ENCODE data around the gene KCNJ12.
"Not testable (repeated sequence)": the region's sequence is repeated elsewhere in the genome, so short reads cannot be mapped to it uniquely, and the experiment has no call there.

DNA sequence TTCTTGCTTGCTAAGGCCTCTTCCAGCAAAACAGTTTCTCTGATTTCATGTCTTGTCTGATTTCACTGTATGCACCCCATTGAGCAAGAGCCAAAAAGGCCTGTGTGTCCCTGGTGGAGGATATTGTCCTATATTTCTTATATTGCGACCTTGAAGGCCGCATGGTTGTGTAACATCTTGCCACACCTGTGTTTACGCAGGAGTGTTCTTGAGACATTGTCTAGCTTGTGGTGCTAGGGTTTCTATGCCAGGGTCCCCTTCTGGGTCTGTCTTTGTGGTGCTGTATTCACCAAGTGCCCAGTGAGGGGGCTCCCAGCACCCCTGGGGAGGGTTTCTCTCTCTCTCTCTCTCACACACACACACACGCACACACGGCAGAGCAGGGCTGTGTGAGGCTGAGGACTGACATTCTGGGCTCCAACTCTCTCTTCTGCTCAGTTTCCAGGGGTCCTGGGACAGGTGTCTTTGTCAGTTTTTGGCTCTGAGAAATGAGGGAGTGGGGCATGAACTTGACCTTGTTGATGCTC is 35.6 kb downstream of the KCNJ12 start:
- TF ChIP-seq, protein P1, sequence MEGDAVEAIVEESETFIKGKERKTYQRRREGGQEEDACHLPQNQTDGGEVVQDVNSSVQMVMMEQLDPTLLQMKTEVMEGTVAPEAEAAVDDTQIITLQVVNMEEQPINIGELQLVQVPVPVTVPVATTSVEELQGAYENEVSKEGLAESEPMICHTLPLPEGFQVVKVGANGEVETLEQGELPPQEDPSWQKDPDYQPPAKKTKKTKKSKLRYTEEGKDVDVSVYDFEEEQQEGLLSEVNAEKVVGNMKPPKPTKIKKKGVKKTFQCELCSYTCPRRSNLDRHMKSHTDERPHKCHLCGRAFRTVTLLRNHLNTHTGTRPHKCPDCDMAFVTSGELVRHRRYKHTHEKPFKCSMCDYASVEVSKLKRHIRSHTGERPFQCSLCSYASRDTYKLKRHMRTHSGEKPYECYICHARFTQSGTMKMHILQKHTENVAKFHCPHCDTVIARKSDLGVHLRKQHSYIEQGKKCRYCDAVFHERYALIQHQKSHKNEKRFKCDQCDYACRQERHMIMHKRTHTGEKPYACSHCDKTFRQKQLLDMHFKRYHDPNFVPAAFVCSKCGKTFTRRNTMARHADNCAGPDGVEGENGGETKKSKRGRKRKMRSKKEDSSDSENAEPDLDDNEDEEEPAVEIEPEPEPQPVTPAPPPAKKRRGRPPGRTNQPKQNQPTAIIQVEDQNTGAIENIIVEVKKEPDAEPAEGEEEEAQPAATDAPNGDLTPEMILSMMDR (IDR thresholded peaks at IDR 0.05) = not testable (repeated sequence)
- not testable (repeated sequence) for TF ChIP-seq ZFX (IDR thresholded peaks at IDR 0.05; ENCODE audit: borderline replicate concordance)

Measured in 22Rv1 (cell line).